SK-N-SH (cell line): ENCODE data around the gene A1BG. TPM values are rescaled to one million over a fixed set of nuclear protein-coding genes. Genes with fewer than 3 reads are reported as not detected.

Source experiments
- CTCF ChIA-PET: fragments of 300-600, 350-600 bp; formaldehyde crosslinking; extraction: SDS; loops from one replicate; lab custom pipeline; 2021; lab: Yijun Ruan, JAX
- POLR2A ChIA-PET: fragments of 350-600 bp; sonication (Branson Sonifier 250); formaldehyde crosslinking; extraction: SDS; loops from one replicate; lab custom pipeline; 2020; ENCODE audit warnings: antibody characterized with exemption, inconsistent platforms; lab: Yijun Ruan, JAX
- DNase-seq: peaks from one replicate; pipeline ENCODE4 v3.0.0; 2012
- H2AFZ ChIP-seq: fragments of 200-600 bp; sonication (generic); 2 replicates; pipeline ENCODE4 v1.8.1; 2016; ENCODE audit warnings: antibody characterized with exemption, mild to moderate bottlenecking, low read depth
- H3F3A ChIP-seq: fragments of 200-600 bp; sonication (generic); replicated peaks from 2 replicates; pipeline ENCODE3; 2016; ENCODE audit warnings: antibody characterized with exemption, mild to moderate bottlenecking; ENCODE audit not compliant: insufficient read depth
- H3K27ac ChIP-seq, 2 experiments: fragments of 200-500 bp in 1 of 2; fragments of 200-600 bp in 1 of 2; sonication (Bioruptor generic) in 1 of 2; sonication (generic), shearing (Covaris generic) in 1 of 2; 2 replicates each; pipeline versions ENCODE4 v1.5.1 to v1.6.1; 2014 to 2016; ENCODE audit warnings: low read depth in 2 of 2, inconsistent platforms in 1 of 2, low read length in 1 of 2, mild to moderate bottlenecking in 1 of 2, mixed read lengths in 1 of 2
- H3K27me3 ChIP-seq: fragments of 200-600 bp; sonication (generic), shearing (Covaris generic); 2 replicates; pipeline ENCODE4 v1.6.1; 2016; ENCODE audit warnings: mixed run types; ENCODE audit not compliant: insufficient read depth
- H3K36me3 ChIP-seq, 2 experiments: fragments of 200-500 bp in 1 of 2; fragments of 200-600 bp in 1 of 2; sonication (Bioruptor generic) in 1 of 2; sonication (generic) in 1 of 2; replicated peaks in 1 of 2; 2 replicates each; pipeline versions ENCODE3 to v1.5.1; 2014 to 2016; ENCODE audit warnings: low read length in 1 of 2, mild to moderate bottlenecking in 1 of 2; ENCODE audit not compliant: insufficient read depth in 2 of 2, control insufficient read depth in 1 of 2
- H3K4me1 ChIP-seq, 2 experiments: fragments of 200-500 bp in 1 of 2; fragments of 200-600 bp in 1 of 2; sonication (Bioruptor generic) in 1 of 2; sonication (generic), shearing (Covaris generic) in 1 of 2; 2 replicates each; pipeline versions ENCODE4 v1.5.1 to v1.6.1; 2014 to 2016; ENCODE audit warnings: low read depth in 1 of 2, low read length in 1 of 2, mixed run types in 1 of 2; ENCODE audit not compliant: insufficient read depth in 2 of 2, control insufficient read depth in 1 of 2
- H3K4me2 ChIP-seq: fragments of 200-600 bp; sonication (generic), shearing (Covaris generic); 2 replicates; pipeline ENCODE4 v1.6.1; 2017; ENCODE audit warnings: mixed run types
- H3K4me3 ChIP-seq, 2 experiments: fragments of 200-500 bp in 1 of 2; fragments of 200-600 bp in 1 of 2; sonication (Bioruptor generic) in 1 of 2; sonication (generic), shearing (Covaris generic) in 1 of 2; 2 replicates each; pipeline versions ENCODE4 v1.5.1 to v1.8.1; 2014 to 2016; ENCODE audit warnings: low read depth in 2 of 2, inconsistent platforms in 1 of 2, low read length in 1 of 2, mild to moderate bottlenecking in 1 of 2, mixed read lengths in 1 of 2, moderate library complexity in 1 of 2
- H3K79me2 ChIP-seq: fragments of 200-600 bp; sonication (generic); 2 replicates; pipeline ENCODE4 v1.8.1; 2017; ENCODE audit warnings: mild to moderate bottlenecking; ENCODE audit not compliant: insufficient read depth
- H3K9ac ChIP-seq: fragments of 200-600 bp; sonication (generic); 2 replicates; pipeline ENCODE4 v1.6.1; 2017; ENCODE audit warnings: mixed run types
- H3K9me2 ChIP-seq: fragments of 200-600 bp; sonication (generic); 2 replicates; pipeline ENCODE4 v1.6.1; 2017; ENCODE audit warnings: mixed run types
- H3K9me3 ChIP-seq: fragments of 200-600 bp; sonication (generic); 2 replicates; pipeline ENCODE4 v1.6.1; 2017; ENCODE audit warnings: mixed run types, mild to moderate bottlenecking, moderate library complexity
- H4K20me1 ChIP-seq: fragments of 200-600 bp; sonication (generic); 2 replicates; pipeline ENCODE4 v1.6.1; 2017; ENCODE audit warnings: mild to moderate bottlenecking, mixed run types; ENCODE audit not compliant: insufficient read depth
- ELF1 ChIP-seq: IDR thresholded peaks from 2 replicates; pipeline ENCODE4 v1.4.0; 2012
- EZH2phosphoT487 ChIP-seq: fragments of 200-600 bp; sonication (generic); IDR thresholded peaks from 2 replicates; pipeline ENCODE4 v1.6.1; 2017; ENCODE audit warnings: low read depth, mixed run types, mild to moderate bottlenecking, antibody characterized with exemption, moderate library complexity, borderline replicate concordance
- FOSL2 ChIP-seq: IDR thresholded peaks from 2 replicates; pipeline ENCODE4 v1.4.0; 2012; ENCODE audit warnings: low read depth, mild to moderate bottlenecking, moderate library complexity, borderline replicate concordance
- GABPA ChIP-seq: IDR thresholded peaks from 2 replicates; pipeline ENCODE4 v1.4.0; 2012; ENCODE audit warnings: low read depth, mild to moderate bottlenecking
- GATA2 ChIP-seq: sonication (generic); formaldehyde crosslinking; IDR thresholded peaks from 2 replicates; pipeline ENCODE4 v1.5.0; 2020; ENCODE audit warnings: mild to moderate bottlenecking, missing genetic modification reagents
- JUND ChIP-seq: IDR thresholded peaks from 2 replicates; pipeline ENCODE4 v1.4.0; 2012
- MAX ChIP-seq: IDR thresholded peaks from 2 replicates; pipeline ENCODE4 v1.4.0; 2012; ENCODE audit warnings: low read depth
- MEF2A ChIP-seq: IDR thresholded peaks from 2 replicates; pipeline ENCODE4 v1.4.0; 2012; ENCODE audit warnings: low read depth, borderline replicate concordance
- MXI1 ChIP-seq: IDR thresholded peaks from 2 replicates; pipeline ENCODE4 v1.6.1; 2012; ENCODE audit warnings: mild to moderate bottlenecking, low read depth, low read length, improper control_type of control experiment
- NFIC ChIP-seq: IDR thresholded peaks from 2 replicates; pipeline ENCODE4 v1.4.0; 2012; ENCODE audit warnings: borderline replicate concordance
- POLR2AphosphoS5 ChIP-seq: IDR thresholded peaks from 2 replicates; pipeline ENCODE4 v1.6.1; 2012; ENCODE audit warnings: low read depth, low read length
- RAD21 ChIP-seq: IDR thresholded peaks from 2 replicates; pipeline ENCODE4 v1.6.1; 2012; ENCODE audit warnings: mild to moderate bottlenecking, low read length
- RCOR1 ChIP-seq: fragments of 150-350 bp; IDR thresholded peaks from 2 replicates; pipeline ENCODE4 v1.6.1; 2017; ENCODE audit warnings: antibody characterized with exemption, low read length
- RFX5 ChIP-seq: IDR thresholded peaks from 2 replicates; pipeline ENCODE4 v1.6.1; 2012; ENCODE audit warnings: mild to moderate bottlenecking, improper control_type of control experiment, low read length
- RXRA ChIP-seq: IDR thresholded peaks from 2 replicates; pipeline ENCODE4 v1.4.0; 2012; ENCODE audit warnings: low read depth, mild to moderate bottlenecking, borderline replicate concordance
- TAF1 ChIP-seq: IDR thresholded peaks from 2 replicates; pipeline ENCODE4 v1.6.1; 2012; ENCODE audit warnings: low read depth, mild to moderate bottlenecking, low read length, moderate library complexity, borderline replicate concordance
- TCF12 ChIP-seq: IDR thresholded peaks from 2 replicates; pipeline ENCODE4 v1.4.0; 2012
- TEAD4 ChIP-seq: IDR thresholded peaks from 2 replicates; pipeline ENCODE4 v1.4.0; 2012; ENCODE audit warnings: mild to moderate bottlenecking, borderline replicate concordance; ENCODE audit not compliant: insufficient read depth
- USF1 ChIP-seq: IDR thresholded peaks from 2 replicates; pipeline ENCODE4 v1.4.0; 2012; ENCODE audit warnings: low read depth, borderline replicate concordance
- YY1 ChIP-seq: IDR thresholded peaks from 2 replicates; pipeline ENCODE4 v1.4.0; 2012; ENCODE audit warnings: low read depth, mild to moderate bottlenecking
- WGBS: methylation state at CpG from one replicate; pipeline ENCODE4 v1.1.6; 2017; ENCODE audit warnings: low lambda C conversion rate; 5-methylcytosine and 5-hydroxymethylcytosine counted together
- polyA plus RNA-seq, 3 experiments: library from polyadenylated mRNA; depleted of rRNA; stranded (reverse); fragments of >200 nt; gene quantifications; 2 replicates each; pipeline ENCODE4 v1.2.3, GENCODE V29; 2012
- TF ChIP-seq, protein P1 (sequence below): IDR thresholded peaks from 2 replicates; pipeline ENCODE4 v1.6.1; 2012; ENCODE audit warnings: mild to moderate bottlenecking, low read depth, low read length, moderate library complexity
- TF ChIP-seq, protein P2 (sequence below): fragments of 150-350 bp; IDR thresholded peaks from 2 replicates; pipeline ENCODE4 v1.6.1; 2017; ENCODE audit warnings: antibody characterized with exemption, low read length, low read depth, borderline replicate concordance
- TF ChIP-seq, protein P3 (sequence below): fragments of 150-350 bp; IDR thresholded peaks from 2 replicates; pipeline ENCODE4 v1.6.1; 2016; ENCODE audit warnings: mild to moderate bottlenecking, low read depth, low read length

A1BG gene
- polyA plus RNA-seq, 1 of the 3 experiments (the other 2 are of a cell fraction): 62.6 TPM

GRCh38 chr19:58338336-58338735 lies 15.0 kb downstream of the A1BG start:
- Histone ChIP-seq H3K9me3 (no peaks in the 10 kb centered on the region), H3K79me2 (peaks cover 14% of the 10 kb centered on the region; the same call in 1 of the 2 replicates), H3F3A (no peaks in the 10 kb centered on the region), H3K36me3 (peaks cover 24 to 52% of the 10 kb centered on the region in 2 experiments), H2AFZ (no peak overlapping the region), H3K4me3 (no peak overlapping the region), H3K4me2 (no peak overlapping the region), H3K4me1 (no peaks in the 10 kb centered on the region), H3K27me3 (no peaks in the 10 kb centered on the region), H4K20me1 (no peaks in the 10 kb centered on the region), H3K9ac (no peak overlapping the region), H3K9me2 (no peaks in the 10 kb centered on the region), H3K27ac (no peak overlapping the region)
- no peak for DNase-seq
- CTCF ChIA-PET: no interaction called here
- 97% methylated on average over 8 of the region's 11 CpGs for WGBS
- POLR2A ChIA-PET: no interaction called here
- no peak for TF ChIP-seq USF1
- TF ChIP-seq POLR2AphosphoS5: no peak
- no peak for TF ChIP-seq GABPA
- TF ChIP-seq, protein P1, sequence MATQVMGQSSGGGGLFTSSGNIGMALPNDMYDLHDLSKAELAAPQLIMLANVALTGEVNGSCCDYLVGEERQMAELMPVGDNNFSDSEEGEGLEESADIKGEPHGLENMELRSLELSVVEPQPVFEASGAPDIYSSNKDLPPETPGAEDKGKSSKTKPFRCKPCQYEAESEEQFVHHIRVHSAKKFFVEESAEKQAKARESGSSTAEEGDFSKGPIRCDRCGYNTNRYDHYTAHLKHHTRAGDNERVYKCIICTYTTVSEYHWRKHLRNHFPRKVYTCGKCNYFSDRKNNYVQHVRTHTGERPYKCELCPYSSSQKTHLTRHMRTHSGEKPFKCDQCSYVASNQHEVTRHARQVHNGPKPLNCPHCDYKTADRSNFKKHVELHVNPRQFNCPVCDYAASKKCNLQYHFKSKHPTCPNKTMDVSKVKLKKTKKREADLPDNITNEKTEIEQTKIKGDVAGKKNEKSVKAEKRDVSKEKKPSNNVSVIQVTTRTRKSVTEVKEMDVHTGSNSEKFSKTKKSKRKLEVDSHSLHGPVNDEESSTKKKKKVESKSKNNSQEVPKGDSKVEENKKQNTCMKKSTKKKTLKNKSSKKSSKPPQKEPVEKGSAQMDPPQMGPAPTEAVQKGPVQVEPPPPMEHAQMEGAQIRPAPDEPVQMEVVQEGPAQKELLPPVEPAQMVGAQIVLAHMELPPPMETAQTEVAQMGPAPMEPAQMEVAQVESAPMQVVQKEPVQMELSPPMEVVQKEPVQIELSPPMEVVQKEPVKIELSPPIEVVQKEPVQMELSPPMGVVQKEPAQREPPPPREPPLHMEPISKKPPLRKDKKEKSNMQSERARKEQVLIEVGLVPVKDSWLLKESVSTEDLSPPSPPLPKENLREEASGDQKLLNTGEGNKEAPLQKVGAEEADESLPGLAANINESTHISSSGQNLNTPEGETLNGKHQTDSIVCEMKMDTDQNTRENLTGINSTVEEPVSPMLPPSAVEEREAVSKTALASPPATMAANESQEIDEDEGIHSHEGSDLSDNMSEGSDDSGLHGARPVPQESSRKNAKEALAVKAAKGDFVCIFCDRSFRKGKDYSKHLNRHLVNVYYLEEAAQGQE: no peak
- TF ChIP-seq JUND: no peak
- TF ChIP-seq MXI1: no peak
- TF ChIP-seq ELF1: no peak
- TF ChIP-seq EZH2phosphoT487: no peak
- TF ChIP-seq RFX5: no peak
- TF ChIP-seq TEAD4: no peak
- TF ChIP-seq RCOR1: no peak
- no peak for TF ChIP-seq FOSL2

DNA sequence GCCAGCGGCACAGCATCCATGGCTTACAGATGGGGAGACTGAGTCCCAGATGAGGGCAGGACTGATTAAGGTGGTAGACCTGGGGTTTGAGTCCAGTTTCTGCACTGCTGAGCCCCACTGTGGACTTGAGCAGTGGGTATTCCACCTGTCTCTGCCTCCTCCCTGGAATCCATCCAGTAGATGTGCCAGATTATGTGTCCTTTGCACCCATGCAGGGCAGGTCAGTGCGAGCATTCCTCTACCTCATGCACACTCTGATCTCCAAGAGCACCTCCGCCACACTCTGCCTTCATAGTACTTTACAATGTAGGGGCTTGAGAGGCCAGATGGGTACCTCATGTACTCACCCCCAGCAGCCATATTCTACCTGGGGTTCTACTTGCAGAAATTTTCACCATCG lies 16.5 kb downstream of the A1BG start:
- H3K4me1 ChIP-seq: no peaks in the 10 kb centered on the region
- H3K9me2 ChIP-seq: no peaks in the 10 kb centered on the region
- peaks cover 24 to 50% of the 10 kb centered on the region in 2 experiments for H3K36me3 ChIP-seq
- H3F3A ChIP-seq: no peaks in the 10 kb centered on the region
- no peak overlapping the region for H2AFZ ChIP-seq
- no peak overlapping the region for H3K4me2 ChIP-seq
- no peaks in the 10 kb centered on the region for H3K27me3 ChIP-seq
- DNase-seq: no peak
- no peaks in the 10 kb centered on the region for H4K20me1 ChIP-seq
- POLR2A ChIA-PET: interaction anchor here (1.0 kb wide), 1 partner anchor 10 kb away, joined by 5 read pairs; no protein-coding TSS in a partner anchor
- H3K9me3 ChIP-seq: no peaks in the 10 kb centered on the region
- H3K9ac ChIP-seq: no peak overlapping the region
- H3K79me2 ChIP-seq: peaks cover 17% of the 10 kb centered on the region; the same call in 1 of the 2 replicates
- H3K4me3 ChIP-seq: no peak overlapping the region
- no peak overlapping the region for H3K27ac ChIP-seq
- CTCF ChIA-PET: no interaction called here
- 90% methylated on average over 3 of the region's 4 CpGs for WGBS
- TF ChIP-seq RXRA: no peak
- no peak for TF ChIP-seq TAF1
- TF ChIP-seq, protein P2, sequence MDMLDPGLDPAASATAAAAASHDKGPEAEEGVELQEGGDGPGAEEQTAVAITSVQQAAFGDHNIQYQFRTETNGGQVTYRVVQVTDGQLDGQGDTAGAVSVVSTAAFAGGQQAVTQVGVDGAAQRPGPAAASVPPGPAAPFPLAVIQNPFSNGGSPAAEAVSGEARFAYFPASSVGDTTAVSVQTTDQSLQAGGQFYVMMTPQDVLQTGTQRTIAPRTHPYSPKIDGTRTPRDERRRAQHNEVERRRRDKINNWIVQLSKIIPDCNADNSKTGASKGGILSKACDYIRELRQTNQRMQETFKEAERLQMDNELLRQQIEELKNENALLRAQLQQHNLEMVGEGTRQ: no peak
- TF ChIP-seq, protein P3, sequence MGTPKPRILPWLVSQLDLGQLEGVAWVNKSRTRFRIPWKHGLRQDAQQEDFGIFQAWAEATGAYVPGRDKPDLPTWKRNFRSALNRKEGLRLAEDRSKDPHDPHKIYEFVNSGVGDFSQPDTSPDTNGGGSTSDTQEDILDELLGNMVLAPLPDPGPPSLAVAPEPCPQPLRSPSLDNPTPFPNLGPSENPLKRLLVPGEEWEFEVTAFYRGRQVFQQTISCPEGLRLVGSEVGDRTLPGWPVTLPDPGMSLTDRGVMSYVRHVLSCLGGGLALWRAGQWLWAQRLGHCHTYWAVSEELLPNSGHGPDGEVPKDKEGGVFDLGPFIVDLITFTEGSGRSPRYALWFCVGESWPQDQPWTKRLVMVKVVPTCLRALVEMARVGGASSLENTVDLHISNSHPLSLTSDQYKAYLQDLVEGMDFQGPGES: no peak
- no peak for TF ChIP-seq MEF2A
- no peak for TF ChIP-seq MXI1
- TF ChIP-seq NFIC: no peak
- TF ChIP-seq MAX: no peak
- TF ChIP-seq USF1: no peak
- no peak for TF ChIP-seq RAD21
- TF ChIP-seq GATA2 (CRISPR knock-in tag): no peak
- no peak for TF ChIP-seq YY1
- TF ChIP-seq RCOR1: no peak
- TF ChIP-seq TCF12: no peak
